Memory B cell (primary cell): ENCODE measurements around the gene TRIM2.

Experiments used
- ATAC-seq: fragments of 150-1000 bp; cut with Tn5 transposase; 2 replicates; pipeline ENCODE4 v1.10.0; 2021; ENCODE audit warnings: low read depth, mild to moderate bottlenecking, moderate library complexity
- DNase-seq, 2 donors: peaks; one replicate each; pipeline ENCODE4 v3.0.0; 2022; ENCODE audit warnings: low spot score in 2 of 2
- H3K27ac Mint-ChIP-seq: one replicate; pipeline ENCODE4 v1.8.0; 2022; ENCODE audit warnings: mild to moderate bottlenecking, moderate library complexity, mixed read lengths
- H3K27me3 Mint-ChIP-seq: one replicate; pipeline ENCODE4 v1.8.0; 2022; ENCODE audit warnings: mixed read lengths
- H3K36me3 Mint-ChIP-seq: one replicate; pipeline ENCODE4 v1.8.0; 2022; ENCODE audit warnings: mild to moderate bottlenecking, mixed read lengths
- H3K4me1 Mint-ChIP-seq: one replicate; pipeline ENCODE4 v1.8.0; 2022; ENCODE audit warnings: mixed read lengths
- H3K4me3 Mint-ChIP-seq: one replicate; pipeline ENCODE4 v1.8.0; 2022; ENCODE audit warnings: mild to moderate bottlenecking, moderate library complexity, mixed read lengths
- H3K9me3 Mint-ChIP-seq: one replicate; pipeline ENCODE4 v1.8.0; 2022; ENCODE audit warnings: mixed read lengths

Gene TRIM2

DNA sequence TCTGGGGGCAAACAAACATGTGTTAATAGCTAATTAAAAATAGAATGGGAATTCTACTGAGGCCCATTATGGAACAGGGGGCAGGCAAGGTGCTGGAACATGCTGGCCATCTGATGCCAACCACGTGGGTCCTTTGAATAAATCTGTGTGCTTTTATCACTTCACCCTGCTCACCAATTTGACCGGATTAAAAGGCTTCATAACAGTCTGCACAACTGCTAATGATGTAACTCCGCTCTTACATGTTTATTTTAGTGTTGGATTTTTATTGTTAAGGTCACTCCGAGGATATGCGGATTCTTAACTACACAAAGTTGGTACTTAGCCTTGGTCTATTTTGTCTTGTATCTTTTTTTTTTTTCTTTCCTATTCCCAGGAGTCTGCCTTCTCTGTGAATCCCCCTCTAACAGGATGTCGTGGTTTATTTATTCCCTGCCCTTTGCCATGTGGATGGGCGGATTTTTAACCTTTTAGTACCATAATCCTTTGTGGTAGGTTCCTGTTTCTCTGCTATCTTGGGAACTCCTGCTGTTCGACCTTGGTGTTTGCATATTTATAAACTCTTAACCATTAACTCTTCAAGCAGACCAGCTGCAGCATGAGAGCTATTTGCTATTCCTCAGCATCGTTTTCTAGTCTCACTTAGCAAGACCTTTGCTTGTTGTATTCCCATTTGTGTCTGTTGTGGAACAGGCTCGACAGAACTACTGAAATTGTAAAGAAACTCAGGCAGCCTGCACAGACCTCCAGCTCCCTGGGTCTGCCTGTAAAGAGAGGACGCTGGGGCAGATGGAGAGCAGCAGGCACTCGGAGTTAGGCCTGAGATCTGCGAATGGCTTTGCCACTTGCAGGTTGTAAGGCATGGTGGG is 38.0 kb downstream of the TRIM2 start:
- DNase-seq (no peak), ATAC-seq (no peak)
- Mint-ChIP-seq H3K4me3 (no peak overlapping the region), H3K9me3 (no peaks in the 10 kb centered on the region), H3K36me3 (no peaks in the 10 kb centered on the region), H3K27me3 (peaks cover 1% of the 10 kb centered on the region), H3K27ac (no peak overlapping the region), H3K4me1 (peaks cover 2% of the 10 kb centered on the region)

DNA sequence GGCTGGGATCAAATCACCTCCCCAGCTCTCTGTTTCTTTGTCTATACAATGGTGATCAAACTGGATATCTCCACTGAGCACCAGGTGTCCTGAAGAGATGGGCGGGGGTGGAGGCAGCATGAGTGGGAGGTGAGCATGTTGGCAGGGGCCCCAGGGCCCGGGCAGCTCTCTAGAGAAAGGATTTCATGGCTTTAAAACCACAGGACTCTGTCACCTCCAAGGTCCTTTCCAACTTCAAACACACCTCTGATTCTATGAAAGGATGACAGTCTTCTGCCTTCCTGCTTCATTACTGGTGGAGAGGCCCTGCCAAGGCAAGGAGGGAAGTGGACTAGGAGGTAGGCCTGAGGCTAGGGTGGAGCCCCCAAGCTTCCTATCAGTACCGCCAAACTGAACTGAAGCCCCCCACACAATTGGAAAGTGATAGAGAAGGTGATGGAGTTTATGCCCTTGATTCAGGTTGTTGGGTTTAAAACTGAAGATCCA is 38.6 kb downstream of the TRIM2 start:
- Mint-ChIP-seq H3K4me3 (no peak overlapping the region), H3K27ac (no peak overlapping the region), H3K9me3 (no peaks in the 10 kb centered on the region), H3K36me3 (no peaks in the 10 kb centered on the region), H3K4me1 (peaks cover 2% of the 10 kb centered on the region), H3K27me3 (peaks cover 1% of the 10 kb centered on the region)
- DNase-seq = no peak
- ATAC-seq = no peak

DNA sequence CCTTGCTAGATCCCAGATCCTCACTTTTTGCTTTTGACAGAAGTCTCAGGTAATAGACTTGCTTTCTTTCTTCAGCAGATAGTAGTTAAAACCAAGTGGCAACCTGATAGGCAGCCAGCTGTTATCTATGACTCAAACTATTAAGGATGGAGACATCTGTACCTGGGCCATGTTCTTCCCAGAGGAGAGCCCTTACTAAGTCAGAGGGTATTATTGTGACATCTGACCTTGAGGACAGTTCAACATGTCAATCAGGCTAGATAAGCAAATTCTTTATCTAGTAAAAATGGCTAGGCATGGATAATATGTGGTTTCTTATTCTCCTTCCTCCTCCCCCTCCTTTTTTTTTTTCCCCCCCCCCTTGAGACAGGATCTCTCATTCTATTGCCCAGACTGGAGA is 39.2 kb downstream of the TRIM2 start:
- Mint-ChIP-seq H3K4me3 (no peak overlapping the region), H3K4me1 (peaks cover 5% of the 10 kb centered on the region), H3K9me3 (no peaks in the 10 kb centered on the region), H3K27ac (no peak overlapping the region), H3K27me3 (no peaks in the 10 kb centered on the region), H3K36me3 (no peaks in the 10 kb centered on the region)
- ATAC-seq (no peak), DNase-seq (no peak)

GRCh38 chr4:153244969-153245368 is 40.7 kb downstream of the TRIM2 start:
- Mint-ChIP-seq H3K36me3 (no peaks in the 10 kb centered on the region), H3K27ac (peak overlapping the region; percentile 12), H3K9me3 (no peaks in the 10 kb centered on the region), H3K27me3 (no peaks in the 10 kb centered on the region), H3K4me3 (no peak overlapping the region), H3K4me1 (peaks cover 12% of the 10 kb centered on the region)
- no peak for DNase-seq
- no peak for ATAC-seq

- Mint-ChIP-seq H3K36me3 (no peaks in the 10 kb centered on the region), H3K9me3 (no peaks in the 10 kb centered on the region), H3K27me3 (no peaks in the 10 kb centered on the region), H3K4me3 (no peak overlapping the region), H3K27ac (no peak overlapping the region), H3K4me1 (peaks cover 12% of the 10 kb centered on the region)
- DNase-seq = no peak
- no peak for ATAC-seq
Observed at GRCh38 chr4:153245775-153246174, 41.5 kb downstream of the TRIM2 start.

GRCh38 chr4:153246446-153247115 is 42.3 kb downstream of the TRIM2 start:
- ATAC-seq (no peak), DNase-seq (no peak)
- H3K4me3 Mint-ChIP-seq = no peak overlapping the region
- no peaks in the 10 kb centered on the region for H3K36me3 Mint-ChIP-seq
- no peaks in the 10 kb centered on the region for H3K27me3 Mint-ChIP-seq
- peaks cover 12% of the 10 kb centered on the region for H3K4me1 Mint-ChIP-seq
- no peaks in the 10 kb centered on the region for H3K9me3 Mint-ChIP-seq
- H3K27ac Mint-ChIP-seq = no peak overlapping the region

GRCh38 chr4:153247116-153247490 is 42.9 kb downstream of the TRIM2 start:
- ATAC-seq = no peak
- DNase-seq = no peak
- Mint-ChIP-seq H3K4me1 (peaks cover 14% of the 10 kb centered on the region), H3K9me3 (no peaks in the 10 kb centered on the region), H3K27me3 (no peaks in the 10 kb centered on the region), H3K4me3 (no peak overlapping the region), H3K36me3 (no peaks in the 10 kb centered on the region), H3K27ac (no peak overlapping the region)

DNA sequence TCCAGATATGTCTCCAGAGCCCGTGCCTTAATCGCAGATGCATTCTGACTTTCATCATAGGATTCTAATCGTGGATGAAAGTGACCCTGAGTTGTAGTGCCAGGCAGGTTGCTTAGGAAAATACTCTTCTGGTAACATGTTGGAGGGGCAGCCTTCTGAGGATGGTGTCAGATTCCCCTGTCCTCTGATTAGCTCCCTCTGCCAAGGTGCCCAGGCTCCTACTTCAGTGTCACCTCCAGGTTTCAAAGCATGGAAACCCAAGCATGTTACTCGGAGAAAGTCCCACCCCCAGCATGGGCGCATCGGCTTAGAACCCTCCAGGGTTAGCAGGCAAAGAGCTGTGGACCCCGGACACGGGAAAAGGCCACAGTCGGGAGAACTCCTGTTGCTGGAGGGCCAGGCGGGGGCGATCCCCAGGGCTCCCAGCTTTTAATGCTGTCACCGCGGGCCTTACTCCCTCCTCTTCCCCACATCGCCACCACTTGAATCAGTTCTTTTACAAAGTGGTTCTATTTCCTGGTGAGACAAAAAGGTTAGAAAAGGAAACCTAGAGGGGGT is 44.5 kb downstream of the TRIM2 start:
- H3K36me3 Mint-ChIP-seq = no peaks in the 10 kb centered on the region
- peak overlapping the region; percentile 83 for H3K4me3 Mint-ChIP-seq
- H3K27me3 Mint-ChIP-seq = no peaks in the 10 kb centered on the region
- peaks cover 18% of the 10 kb centered on the region for H3K4me1 Mint-ChIP-seq
- no peaks in the 10 kb centered on the region for H3K9me3 Mint-ChIP-seq
- ATAC-seq (peak; percentile 2), DNase-seq (no peak)
- peak overlapping the region; percentile 97 for H3K27ac Mint-ChIP-seq

DNA sequence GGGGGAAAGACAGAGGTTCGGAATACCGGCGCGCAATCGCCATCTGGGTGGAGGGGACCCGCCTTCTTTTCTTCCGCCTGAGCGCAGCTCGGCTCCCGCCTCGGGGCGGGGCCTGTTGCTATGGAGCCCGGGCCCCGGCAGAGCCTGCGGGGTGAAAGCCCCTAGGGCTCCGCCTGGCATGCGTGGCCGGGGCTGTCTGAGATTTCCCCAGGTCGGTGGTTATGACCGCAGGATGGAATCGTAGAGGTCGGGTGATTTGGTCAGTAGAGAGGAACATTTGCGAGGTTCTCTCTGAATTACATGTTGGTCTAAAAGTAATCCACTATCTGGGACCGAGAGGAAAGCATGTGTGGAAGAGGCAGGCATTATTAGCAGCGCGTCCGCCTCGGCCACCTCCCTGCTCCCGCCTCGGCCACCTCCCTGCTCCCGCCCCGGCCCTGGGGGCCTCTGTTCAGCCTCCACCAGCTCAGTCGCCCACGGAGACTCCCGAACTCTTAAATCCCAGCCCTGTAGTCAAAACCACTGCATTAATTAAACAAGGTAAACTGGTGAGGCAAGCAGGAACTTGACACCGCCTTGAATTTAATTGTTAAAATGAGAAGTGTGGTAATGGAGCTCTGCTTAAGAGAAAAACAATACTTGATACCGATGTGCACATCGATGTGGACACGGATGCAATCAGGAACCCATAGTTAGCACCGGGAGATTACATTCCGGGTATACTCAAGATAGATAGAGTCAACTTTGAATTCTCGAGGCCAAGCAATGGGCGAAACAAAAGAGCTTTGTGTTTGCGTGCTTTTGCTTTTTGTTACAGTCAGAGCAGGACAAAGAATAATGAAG is 45.2 kb downstream of the TRIM2 start:
- peak; percentile 87 to 90 for DNase-seq
- H3K27ac Mint-ChIP-seq = peak overlapping the region; percentile 97
- H3K36me3 Mint-ChIP-seq = no peaks in the 10 kb centered on the region
- peaks cover 18% of the 10 kb centered on the region for H3K4me1 Mint-ChIP-seq
- peak; percentile 95 for ATAC-seq
- H3K4me3 Mint-ChIP-seq = peak overlapping the region; percentile 83
- H3K27me3 Mint-ChIP-seq = no peaks in the 10 kb centered on the region
- no peaks in the 10 kb centered on the region for H3K9me3 Mint-ChIP-seq

DNA sequence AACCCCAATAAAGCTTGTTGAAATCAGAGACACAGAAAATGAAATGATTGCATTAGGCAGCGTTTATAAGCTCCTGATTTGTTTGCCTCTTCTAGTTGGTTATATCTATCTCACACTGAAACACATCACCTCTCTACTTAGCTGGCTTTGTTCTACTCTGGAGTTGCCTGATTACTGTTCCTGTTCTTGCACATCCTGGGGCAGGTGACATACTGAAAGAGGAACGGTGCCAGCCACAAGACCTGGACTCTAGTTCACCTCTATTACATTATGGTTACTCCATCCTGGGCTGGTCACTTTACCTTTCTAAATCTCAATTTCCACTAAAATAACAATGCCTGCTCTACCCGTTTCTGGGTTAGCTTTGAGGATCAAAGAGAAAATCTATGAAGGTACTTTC is 47.9 kb downstream of the TRIM2 start:
- H3K27me3 Mint-ChIP-seq = peaks cover 8% of the 10 kb centered on the region
- H3K9me3 Mint-ChIP-seq = no peaks in the 10 kb centered on the region
- no peaks in the 10 kb centered on the region for H3K36me3 Mint-ChIP-seq
- H3K4me3 Mint-ChIP-seq = no peak overlapping the region
- ATAC-seq (peak; percentile 16), DNase-seq (peak in 1 of 2 donors; percentile 7)
- H3K27ac Mint-ChIP-seq = peak overlapping the region; percentile 3
- H3K4me1 Mint-ChIP-seq = peaks cover 18% of the 10 kb centered on the region

- peaks cover 10% of the 10 kb centered on the region for H3K27me3 Mint-ChIP-seq
- DNase-seq = no peak
- H3K4me3 Mint-ChIP-seq = no peak overlapping the region
- H3K27ac Mint-ChIP-seq = no peak overlapping the region
- ATAC-seq = no peak
- H3K36me3 Mint-ChIP-seq = no peaks in the 10 kb centered on the region
- peaks cover 10% of the 10 kb centered on the region for H3K4me1 Mint-ChIP-seq
- H3K9me3 Mint-ChIP-seq = no peaks in the 10 kb centered on the region
Observed at GRCh38 chr4:153255233-153255632, 51.0 kb downstream of the TRIM2 start.

- Mint-ChIP-seq H3K27me3 (peaks cover 12% of the 10 kb centered on the region), H3K4me3 (no peak overlapping the region)
- peak; percentile 28 for ATAC-seq
Observed at GRCh38 chr4:153257151-153257620, 52.9 kb downstream of the TRIM2 start.

DNA sequence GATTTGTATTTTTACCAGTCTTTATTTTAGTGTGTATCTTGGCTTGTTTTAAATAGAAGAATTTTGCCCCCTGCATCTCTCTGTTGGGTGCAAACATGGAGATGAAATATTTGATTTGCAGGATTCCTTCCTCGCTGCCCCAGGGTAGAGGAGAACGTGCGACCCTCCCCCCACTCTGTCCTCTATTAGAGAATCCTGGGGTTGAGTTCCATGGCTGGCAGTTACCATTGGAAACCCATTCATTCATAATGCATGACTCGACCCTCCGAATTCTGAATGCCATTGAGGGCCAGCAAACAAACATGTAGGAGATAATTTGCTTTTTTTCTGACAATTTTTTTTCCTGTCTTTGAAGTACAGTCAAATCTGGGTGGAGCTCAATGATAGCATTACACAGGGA is 53.7 kb downstream of the TRIM2 start:
- no peak overlapping the region for H3K27ac Mint-ChIP-seq
- H3K4me3 Mint-ChIP-seq = no peak overlapping the region
- DNase-seq (no peak), ATAC-seq (no peak)
- H3K27me3 Mint-ChIP-seq = peaks cover 12% of the 10 kb centered on the region
- H3K36me3 Mint-ChIP-seq = peaks cover 2% of the 10 kb centered on the region
- H3K9me3 Mint-ChIP-seq = no peaks in the 10 kb centered on the region
- peaks cover 4% of the 10 kb centered on the region for H3K4me1 Mint-ChIP-seq

More at GRCh38 chr4:153257151-153257620, 52.9 kb downstream of the TRIM2 start:
- DNase-seq = no peak
- H3K9me3 Mint-ChIP-seq = no peaks in the 10 kb centered on the region
- H3K4me1 Mint-ChIP-seq = peaks cover 9% of the 10 kb centered on the region
- H3K36me3 Mint-ChIP-seq = peaks cover 2% of the 10 kb centered on the region
- H3K27ac Mint-ChIP-seq = no peak overlapping the region
